Neuronal stem cell (in vitro differentiated cells): Measurements from ENCODE around the gene ART1.

ENCODE experiments used
- DNase-seq: peaks from one replicate; pipeline ENCODE4 v3.0.0-alpha.2; 2013; ENCODE audit warnings: low spot score
- H2AFZ ChIP-seq: one replicate; pipeline ENCODE4 v1.6.1; 2013; ENCODE audit warnings: mild to moderate bottlenecking, low read length, inconsistent platforms
- H2AK5ac ChIP-seq: 2 replicates; pipeline ENCODE4 v1.6.1; 2013; ENCODE audit warnings: low read depth, mild to moderate bottlenecking, inconsistent platforms, low read length, moderate library complexity, mixed read lengths
- H2BK120ac ChIP-seq: 2 replicates; pipeline ENCODE4 v1.6.1; 2013; ENCODE audit warnings: low read depth, mild to moderate bottlenecking, inconsistent platforms, low read length, moderate library complexity, mixed read lengths
- H2BK12ac ChIP-seq: one replicate; pipeline ENCODE4 v1.6.1; 2013; ENCODE audit warnings: low read length, inconsistent platforms
- H2BK15ac ChIP-seq: 2 replicates; pipeline ENCODE4 v1.6.1; 2013; ENCODE audit warnings: mild to moderate bottlenecking, low read length, inconsistent platforms, mixed read lengths
- H2BK5ac ChIP-seq: one replicate; pipeline ENCODE4 v1.6.1; 2013; ENCODE audit warnings: inconsistent platforms, mild to moderate bottlenecking, low read length, moderate library complexity
- H3K14ac ChIP-seq: one replicate; pipeline ENCODE4 v1.6.1; 2013; ENCODE audit warnings: low read length, inconsistent platforms
- H3K18ac ChIP-seq: 2 replicates; pipeline ENCODE4 v1.6.1; 2013; ENCODE audit warnings: low read length, inconsistent platforms
- H3K23ac ChIP-seq: 2 replicates; pipeline ENCODE4 v1.6.1; 2013; ENCODE audit warnings: low read depth, mild to moderate bottlenecking, mixed read lengths, low read length, inconsistent platforms; ENCODE audit not compliant: poor library complexity
- H3K27ac ChIP-seq: replicated peaks from 3 replicates; pipeline ENCODE4 v1.5.1; 2013; ENCODE audit warnings: low read length, inconsistent platforms
- H3K27me3 ChIP-seq, 3 experiments: 2 replicates each; pipeline ENCODE4 v1.6.1; 2013; ENCODE audit warnings: low read length in 3 of 3, mild to moderate bottlenecking in 2 of 3, inconsistent platforms in 1 of 3, low read depth in 1 of 3, mixed read lengths in 1 of 3, moderate library complexity in 1 of 3; ENCODE audit not compliant: control insufficient read depth in 3 of 3, insufficient read depth in 3 of 3
- H3K36me3 ChIP-seq, 2 donors: replicated peaks in 1 of 2; 2 replicates each; pipeline ENCODE4 v1.6.1; 2013; ENCODE audit warnings: low read length in 2 of 2; ENCODE audit not compliant: control insufficient read depth in 2 of 2, insufficient read depth in 2 of 2
- H3K4ac ChIP-seq: 2 replicates; pipeline ENCODE4 v1.6.1; 2013; ENCODE audit warnings: inconsistent platforms, mild to moderate bottlenecking, low read length, moderate library complexity
- H3K4me1 ChIP-seq, 2 donors: 1 replicate in 1 of 2; 2 replicates in 1 of 2; pipeline ENCODE4 v1.6.1; 2013; ENCODE audit warnings: low read length in 2 of 2, low read depth in 1 of 2; ENCODE audit not compliant: control insufficient read depth in 2 of 2, insufficient read depth in 1 of 2
- H3K4me2 ChIP-seq: one replicate; pipeline ENCODE4 v1.6.1; 2013; ENCODE audit warnings: mild to moderate bottlenecking, low read length, inconsistent platforms; ENCODE audit not compliant: insufficient read depth, poor library complexity, severe bottlenecking
- H3K4me3 ChIP-seq, 2 donors: 2 replicates each; pipeline ENCODE4 v1.5.1; 2013; ENCODE audit warnings: low read length in 2 of 2, mild to moderate bottlenecking in 2 of 2, inconsistent platforms in 1 of 2, moderate library complexity in 1 of 2
- H3K79me1 ChIP-seq: one replicate; pipeline ENCODE4 v1.6.1; 2013; ENCODE audit warnings: low read depth, mild to moderate bottlenecking, inconsistent platforms, low read length, moderate library complexity
- H3K9ac ChIP-seq: one replicate; pipeline ENCODE4 v1.6.1; 2013; ENCODE audit warnings: mild to moderate bottlenecking, low read depth, low read length, inconsistent platforms; ENCODE audit not compliant: poor library complexity
- H3K9me3 ChIP-seq, 2 donors: replicated peaks in 1 of 2; 2 replicates each; pipeline versions ENCODE3 to v1.6.1; 2013; ENCODE audit warnings: low read length in 2 of 2, mild to moderate bottlenecking in 2 of 2, inconsistent platforms in 1 of 2, low read depth in 1 of 2, mixed read lengths in 1 of 2, moderate library complexity in 1 of 2; ENCODE audit not compliant: control insufficient read depth in 2 of 2, insufficient read depth in 1 of 2
- H4K8ac ChIP-seq: one replicate; pipeline ENCODE4 v1.6.1; 2013; ENCODE audit warnings: low read depth, mild to moderate bottlenecking, inconsistent platforms, low read length, moderate library complexity
- H4K91ac ChIP-seq: one replicate; pipeline ENCODE4 v1.6.1; 2013; ENCODE audit warnings: low read length, low read depth, mild to moderate bottlenecking, inconsistent platforms; ENCODE audit not compliant: poor library complexity
- whole genome bisulfite sequencing, 2 donors: extraction: QIAGEN DNeasy Blood & Tissue Kit; methylation state at CpG; one replicate each; pipeline ENCODE4 v1.1.7; 2013; ENCODE audit warnings: missing lambda C conversion rate in 2 of 2, mixed read lengths in 1 of 2; ENCODE audit not compliant: insufficient read length in 2 of 2, insufficient replicate concordance in 1 of 2; ENCODE audit errors: extremely low coverage in 2 of 2; 5-methylcytosine and 5-hydroxymethylcytosine counted together

Gene ART1

GRCh38 chr11:3685923-3686322, 41.0 kb downstream of the ART1 start:
- no peak overlapping the region for H2BK120ac ChIP-seq
- H3K18ac ChIP-seq, result no peak overlapping the region
- H2BK12ac ChIP-seq, result no peak overlapping the region
- no peak overlapping the region for H4K91ac ChIP-seq
- no peak overlapping the region for H3K4me2 ChIP-seq
- no peak for DNase-seq
- H3K4me1 ChIP-seq, result no peaks in the 10 kb centered on the region
- no peak overlapping the region for H3K23ac ChIP-seq
- H3K79me1 ChIP-seq, result no peaks in the 10 kb centered on the region
- H3K4ac ChIP-seq, result no peak overlapping the region
- no peak overlapping the region for H4K8ac ChIP-seq
- no peak overlapping the region for H3K14ac ChIP-seq
- no peak overlapping the region for H3K27ac ChIP-seq
- H3K36me3 ChIP-seq, result peaks cover 27 to 89% of the 10 kb centered on the region in 2 donors
- no peak overlapping the region for H2AFZ ChIP-seq
- H3K9me3 ChIP-seq, result no peaks in the 10 kb centered on the region
- H2AK5ac ChIP-seq, result no peak overlapping the region
- no peak overlapping the region for H2BK5ac ChIP-seq
- H3K9ac ChIP-seq, result no peak overlapping the region
- no peaks in the 10 kb centered on the region for H3K27me3 ChIP-seq
- H2BK15ac ChIP-seq, result no peak overlapping the region
- no peak overlapping the region for H3K4me3 ChIP-seq
- no CpG with 5 or more reads among the region's 7 CpGs for WGBS, 2 donors

GRCh38 chr11:3686751-3687150, 41.8 kb downstream of the ART1 start:
- no peak overlapping the region for H4K91ac ChIP-seq
- no peak overlapping the region for H3K27ac ChIP-seq
- no peak overlapping the region for H3K4me2 ChIP-seq
- H2BK15ac ChIP-seq, result no peak overlapping the region
- H2BK120ac ChIP-seq, result no peak overlapping the region
- no peak overlapping the region for H2BK12ac ChIP-seq
- no peak overlapping the region for H3K4ac ChIP-seq
- no peak overlapping the region for H2AK5ac ChIP-seq
- no peaks in the 10 kb centered on the region for H3K9me3 ChIP-seq
- peaks cover 28 to 89% of the 10 kb centered on the region in 2 donors for H3K36me3 ChIP-seq
- H2AFZ ChIP-seq, result no peak overlapping the region
- no peak overlapping the region for H4K8ac ChIP-seq
- H3K4me3 ChIP-seq, result no peak overlapping the region
- no peak for DNase-seq
- H3K4me1 ChIP-seq, result no peaks in the 10 kb centered on the region
- no peak overlapping the region for H3K18ac ChIP-seq
- H3K79me1 ChIP-seq, result no peaks in the 10 kb centered on the region
- H3K23ac ChIP-seq, result no peak overlapping the region
- no peak overlapping the region for H2BK5ac ChIP-seq
- no peak overlapping the region for H3K14ac ChIP-seq
- H3K9ac ChIP-seq, result no peak overlapping the region
- WGBS, 2 donors, result no CpG with 5 or more reads among the region's 4 CpGs
- no peaks in the 10 kb centered on the region for H3K27me3 ChIP-seq

- Histone ChIP-seq H3K14ac (no peak overlapping the region), H3K9ac (no peak overlapping the region), H2AK5ac (no peak overlapping the region), H3K36me3 (peaks cover 31 to 97% of the 10 kb centered on the region in 2 donors), H4K91ac (no peak overlapping the region), H2AFZ (no peak overlapping the region), H3K4me2 (no peak overlapping the region), H3K27me3 (no peaks in the 10 kb centered on the region), H2BK5ac (no peak overlapping the region), H3K18ac (no peak overlapping the region), H3K79me1 (no peaks in the 10 kb centered on the region), H2BK120ac (no peak overlapping the region), H2BK15ac (no peak overlapping the region), H3K4me3 (no peak overlapping the region), H4K8ac (no peak overlapping the region), H3K4ac (no peak overlapping the region), H3K9me3 (no peaks in the 10 kb centered on the region), H2BK12ac (no peak overlapping the region), H3K23ac (no peak overlapping the region), H3K27ac (no peak overlapping the region), H3K4me1 (no peaks in the 10 kb centered on the region)
- WGBS, 2 donors, result no CpG with 5 or more reads among the region's 2 CpGs
- no peak for DNase-seq
Observed at GRCh38 chr11:3700410-3700809, 55.5 kb downstream of the ART1 start.

- Histone ChIP-seq H4K8ac (no peak overlapping the region), H3K18ac (no peak overlapping the region), H2BK15ac (no peak overlapping the region), H2BK12ac (no peak overlapping the region), H3K23ac (no peak overlapping the region), H3K4me1 (no peaks in the 10 kb centered on the region), H3K4me3 (no peak overlapping the region), H3K4me2 (no peak overlapping the region), H3K36me3 (peaks cover 31 to 97% of the 10 kb centered on the region in 2 donors), H2AFZ (no peak overlapping the region), H3K27ac (no peak overlapping the region), H2AK5ac (no peak overlapping the region), H3K79me1 (no peaks in the 10 kb centered on the region), H2BK5ac (no peak overlapping the region), H2BK120ac (no peak overlapping the region), H3K27me3 (no peaks in the 10 kb centered on the region), H3K14ac (no peak overlapping the region), H3K9me3 (no peaks in the 10 kb centered on the region), H3K9ac (no peak overlapping the region), H3K4ac (no peak overlapping the region), H4K91ac (no peak overlapping the region)
- DNase-seq, result no peak
- no CpG with 5 or more reads among the region's 2 CpGs for WGBS, 2 donors
Observed at GRCh38 chr11:3700910-3701309, 56.0 kb downstream of the ART1 start.
